K562 (cell line): Measurements from ENCODE around the gene NSF.

Experiments
- TAF1 ChIP-seq: IDR thresholded peaks from 2 replicates; pipeline ENCODE4 v1.6.1; 2011; ENCODE audit warnings: mild to moderate bottlenecking, low read length, moderate library complexity; ENCODE audit not compliant: insufficient read depth, control insufficient read depth, severe bottlenecking; ENCODE audit errors: extremely low read depth
- ZNF3 ChIP-seq: fragments of 250-450 bp; sonication (Bioruptor Pico); IDR thresholded peaks from 2 replicates; pipeline ENCODE4 v1.5.0; 2021; ENCODE audit warnings: mild to moderate bottlenecking, moderate library complexity
- TF ChIP-seq, protein P1 (sequence below): sonication (generic); formaldehyde crosslinking; IDR thresholded peaks from 2 replicates; pipeline ENCODE4 v1.8.0; 2022; ENCODE audit warnings: mild to moderate bottlenecking, missing genetic modification reagents

- TF ChIP-seq, protein P1, sequence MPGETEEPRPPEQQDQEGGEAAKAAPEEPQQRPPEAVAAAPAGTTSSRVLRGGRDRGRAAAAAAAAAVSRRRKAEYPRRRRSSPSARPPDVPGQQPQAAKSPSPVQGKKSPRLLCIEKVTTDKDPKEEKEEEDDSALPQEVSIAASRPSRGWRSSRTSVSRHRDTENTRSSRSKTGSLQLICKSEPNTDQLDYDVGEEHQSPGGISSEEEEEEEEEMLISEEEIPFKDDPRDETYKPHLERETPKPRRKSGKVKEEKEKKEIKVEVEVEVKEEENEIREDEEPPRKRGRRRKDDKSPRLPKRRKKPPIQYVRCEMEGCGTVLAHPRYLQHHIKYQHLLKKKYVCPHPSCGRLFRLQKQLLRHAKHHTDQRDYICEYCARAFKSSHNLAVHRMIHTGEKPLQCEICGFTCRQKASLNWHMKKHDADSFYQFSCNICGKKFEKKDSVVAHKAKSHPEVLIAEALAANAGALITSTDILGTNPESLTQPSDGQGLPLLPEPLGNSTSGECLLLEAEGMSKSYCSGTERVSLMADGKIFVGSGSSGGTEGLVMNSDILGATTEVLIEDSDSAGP = no peak
- no peak for TF ChIP-seq TAF1
- TF ChIP-seq ZNF3 = no peak
These were observed 195.2 kb downstream of the NSF start for GRCh38 chr17:46785696-46786095.
